Stimulated activated CD4-positive, alpha-beta T cell treated with anti-CD3 and anti-CD28 coated beads, Interleukin-15, amount 100 ng/mL, for 24 hours (primary cell): ENCODE data around the gene PLCH1.
"Not testable (repeated sequence)": the region's sequence is repeated elsewhere in the genome, so short reads cannot be mapped to it uniquely, and the experiment has no call there.

ENCODE experiments used
- DNase-seq: peaks from one replicate; pipeline ENCODE4 v3.0.0-alpha.2; 2020

Gene PLCH1

GRCh38 chr3:155409336-155409735 lies 335.5 kb downstream of the PLCH1 start:
- DNase-seq, result no peak

GRCh38 chr3:155407971-155408370 lies 336.9 kb downstream of the PLCH1 start:
- no peak for DNase-seq

GRCh38 chr3:155407331-155407730 lies 337.5 kb downstream of the PLCH1 start:
- no peak for DNase-seq

GRCh38 chr3:155404486-155404885 lies 340.4 kb downstream of the PLCH1 start:
- no peak for DNase-seq

GRCh38 chr3:155402656-155403055 lies 342.2 kb downstream of the PLCH1 start:
- no peak for DNase-seq

- no peak for DNase-seq
Observed at GRCh38 chr3:155398046-155398445, 346.8 kb downstream of the PLCH1 start.

GRCh38 chr3:155394896-155395295 lies 350.0 kb downstream of the PLCH1 start:
- DNase-seq, result not testable (repeated sequence)

GRCh38 chr3:155394240-155394639 lies 350.6 kb downstream of the PLCH1 start:
- DNase-seq, result no peak

- no peak for DNase-seq
Observed at GRCh38 chr3:155393316-155393715, 351.6 kb downstream of the PLCH1 start.

- DNase-seq, result no peak
Observed at GRCh38 chr3:155392138-155392537, 352.7 kb downstream of the PLCH1 start.

- no peak for DNase-seq
Observed at GRCh38 chr3:155391551-155391958, 353.3 kb downstream of the PLCH1 start.

- no peak for DNase-seq
Observed at GRCh38 chr3:155391104-155391503, 353.8 kb downstream of the PLCH1 start.

GRCh38 chr3:155390351-155390750 lies 354.5 kb downstream of the PLCH1 start:
- DNase-seq, result no peak

GRCh38 chr3:155388417-155388816 lies 356.5 kb downstream of the PLCH1 start:
- DNase-seq, result no peak

- DNase-seq, result no peak
Observed at GRCh38 chr3:155387571-155387970, 357.3 kb downstream of the PLCH1 start.

GRCh38 chr3:155386919-155387318 lies 358.0 kb downstream of the PLCH1 start:
- DNase-seq, result no peak

GRCh38 chr3:155385896-155386625 lies 358.8 kb downstream of the PLCH1 start:
- DNase-seq, result no peak

GRCh38 chr3:155382396-155383042 lies 362.4 kb downstream of the PLCH1 start:
- DNase-seq, result peak; percentile 20

- DNase-seq, result no peak
Observed at GRCh38 chr3:155377847-155378246, 367.0 kb downstream of the PLCH1 start.

- no peak for DNase-seq
Observed at GRCh38 chr3:155377071-155377470, 367.8 kb downstream of the PLCH1 start.

- DNase-seq, result no peak
Observed at GRCh38 chr3:155372281-155372680, 372.6 kb downstream of the PLCH1 start.

GRCh38 chr3:155370764-155371503 lies 373.9 kb downstream of the PLCH1 start:
- DNase-seq, result no peak

GRCh38 chr3:155370198-155370597 lies 374.7 kb downstream of the PLCH1 start:
- DNase-seq, result no peak

- DNase-seq, result no peak
Observed at GRCh38 chr3:155369735-155370134, 375.1 kb downstream of the PLCH1 start.
